HG03064 (cell line): ENCODE data around the gene C1orf198.

Experiments used
- ATAC-seq: cut with Tn5 transposase; IDR thresholded peaks from one replicate; pipeline ENCODE4 v1.9.1; 2021; ENCODE audit warnings: low read depth; ENCODE audit not compliant: unreplicated experiment

The C1orf198 gene

GRCh38 chr1:230839173-230839572 lies 29.1 kb downstream of the C1orf198 start:
- ATAC-seq: no peak

GRCh38 chr1:230836793-230837192 lies 31.5 kb downstream of the C1orf198 start:
- ATAC-seq: no peak

GRCh38 chr1:230836347-230836746 lies 32.0 kb downstream of the C1orf198 start:
- no peak for ATAC-seq

GRCh38 chr1:230834292-230834691 lies 34.0 kb downstream of the C1orf198 start:
- no peak for ATAC-seq

GRCh38 chr1:230833511-230833910 lies 34.8 kb downstream of the C1orf198 start:
- ATAC-seq: no peak

- no peak for ATAC-seq
Measured at GRCh38 chr1:230832476-230832875, 35.8 kb downstream of the C1orf198 start.

GRCh38 chr1:230831771-230832170 lies 36.5 kb downstream of the C1orf198 start:
- ATAC-seq: no peak

GRCh38 chr1:230828421-230828820 lies 39.9 kb downstream of the C1orf198 start:
- no peak for ATAC-seq

- ATAC-seq: no peak
Measured at GRCh38 chr1:230827801-230828200, 40.5 kb downstream of the C1orf198 start.

- ATAC-seq: no peak
Measured at GRCh38 chr1:230827081-230827681, 41.1 kb downstream of the C1orf198 start.

GRCh38 chr1:230826166-230826875 lies 42.0 kb downstream of the C1orf198 start:
- ATAC-seq: no peak

GRCh38 chr1:230825761-230826160 lies 42.6 kb downstream of the C1orf198 start:
- ATAC-seq: no peak

GRCh38 chr1:230824919-230825721 lies 43.2 kb downstream of the C1orf198 start:
- ATAC-seq: no peak

GRCh38 chr1:230824551-230824918 lies 43.8 kb downstream of the C1orf198 start:
- ATAC-seq: no peak

- ATAC-seq: no peak
Measured at GRCh38 chr1:230823931-230824381, 44.4 kb downstream of the C1orf198 start.

GRCh38 chr1:230823426-230823825 lies 44.9 kb downstream of the C1orf198 start:
- no peak for ATAC-seq

- ATAC-seq: no peak
Measured at GRCh38 chr1:230822092-230822581, 46.2 kb downstream of the C1orf198 start.

- ATAC-seq: no peak
Measured at GRCh38 chr1:230821346-230821745, 47.0 kb downstream of the C1orf198 start.

- ATAC-seq: no peak
Measured at GRCh38 chr1:230820568-230820967, 47.8 kb downstream of the C1orf198 start.

GRCh38 chr1:230819976-230820375 lies 48.3 kb downstream of the C1orf198 start:
- ATAC-seq: no peak

GRCh38 chr1:230818901-230819300 lies 49.4 kb downstream of the C1orf198 start:
- no peak for ATAC-seq
